GM04503 (cell line): ENCODE measurements around the gene CTIF.

Experiments
- DNase-seq: peaks from one replicate; pipeline ENCODE4 v3.0.0-alpha.2; 2012; ENCODE audit warnings: low read depth

Gene CTIF

GRCh38 chr18:48732767-48733424 lies 194.1 kb downstream of the CTIF start:
- DNase-seq, result no peak

DNA sequence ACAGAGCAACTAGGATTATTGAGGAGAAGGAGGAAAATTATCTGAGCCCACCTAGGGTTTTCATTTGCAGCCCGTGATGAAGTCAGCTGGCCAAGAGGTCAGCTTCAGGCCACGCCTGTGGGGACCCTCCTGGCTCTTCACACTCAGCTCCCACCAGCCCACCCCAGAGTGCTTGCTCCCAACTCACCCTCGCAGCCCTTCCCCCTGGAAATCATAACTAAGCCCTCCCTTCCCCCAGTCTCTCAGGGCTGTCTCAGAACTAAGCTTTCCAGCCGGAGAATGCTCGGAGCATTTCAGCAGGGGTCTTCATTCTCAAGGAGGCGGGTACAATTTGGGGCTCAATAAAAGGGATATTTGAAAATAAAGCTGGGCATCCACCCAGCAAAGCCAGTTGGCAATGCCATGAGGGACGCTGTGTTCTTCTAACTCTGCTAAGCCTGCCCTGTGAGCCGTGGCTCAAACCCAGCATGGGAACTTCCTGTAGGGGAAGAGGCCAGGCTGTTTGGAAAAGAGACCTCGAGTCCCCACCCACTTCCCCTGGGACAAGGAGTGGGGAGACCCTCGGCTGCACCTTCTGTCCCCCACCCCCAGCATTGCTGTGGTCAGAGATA lies 194.9 kb downstream of the CTIF start:
- no peak for DNase-seq

DNA sequence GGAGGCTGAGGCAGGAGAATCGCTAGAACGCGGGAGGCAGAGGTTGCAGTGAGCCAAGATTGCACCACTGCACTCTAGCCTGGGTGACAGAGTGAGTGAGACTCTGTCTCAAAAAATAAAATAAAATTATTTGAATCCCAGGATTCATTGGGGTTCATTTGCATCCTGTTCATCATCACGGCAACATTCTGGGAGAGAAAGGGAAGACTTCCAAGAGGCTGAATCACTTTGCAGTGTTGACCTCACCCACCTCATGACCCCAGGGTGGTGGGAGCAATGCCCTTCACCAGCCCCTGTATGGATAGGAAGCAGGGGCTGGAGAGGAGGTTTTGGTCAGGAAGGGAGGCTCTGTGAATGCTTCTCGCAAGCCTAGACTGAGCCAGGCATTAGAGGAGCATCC lies 195.6 kb downstream of the CTIF start:
- DNase-seq, result no peak

- DNase-seq, result no peak
These were observed 196.3 kb downstream of the CTIF start for GRCh38 chr18:48735080-48735676.

DNA sequence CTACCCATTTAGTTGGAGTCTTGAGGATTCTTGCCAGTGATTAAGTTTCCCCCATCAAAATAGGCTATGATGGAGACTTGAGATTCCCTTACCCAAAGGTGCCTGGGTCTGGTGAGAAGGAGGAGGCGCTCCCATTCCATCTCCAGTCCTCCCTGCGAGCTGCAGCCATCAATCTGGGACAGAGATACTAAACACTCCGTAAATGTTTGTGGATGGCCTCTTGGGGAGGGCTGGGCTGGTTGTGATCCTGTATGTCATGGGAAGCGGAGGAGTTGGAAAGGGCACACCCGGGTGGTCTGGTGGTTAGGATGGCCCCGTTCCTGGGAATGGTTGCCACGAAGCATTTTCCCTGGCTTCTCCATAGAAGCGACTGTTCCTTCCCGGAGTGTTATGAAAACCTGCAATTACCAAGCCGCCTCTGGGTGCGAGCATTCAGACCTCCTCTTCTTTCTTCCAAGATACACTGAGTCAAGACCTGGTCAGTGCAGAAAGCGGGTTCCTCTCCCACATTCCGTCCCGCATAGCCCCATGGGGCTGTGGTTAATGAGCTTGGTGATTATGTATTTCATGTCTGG lies 196.9 kb downstream of the CTIF start:
- no peak for DNase-seq

DNA sequence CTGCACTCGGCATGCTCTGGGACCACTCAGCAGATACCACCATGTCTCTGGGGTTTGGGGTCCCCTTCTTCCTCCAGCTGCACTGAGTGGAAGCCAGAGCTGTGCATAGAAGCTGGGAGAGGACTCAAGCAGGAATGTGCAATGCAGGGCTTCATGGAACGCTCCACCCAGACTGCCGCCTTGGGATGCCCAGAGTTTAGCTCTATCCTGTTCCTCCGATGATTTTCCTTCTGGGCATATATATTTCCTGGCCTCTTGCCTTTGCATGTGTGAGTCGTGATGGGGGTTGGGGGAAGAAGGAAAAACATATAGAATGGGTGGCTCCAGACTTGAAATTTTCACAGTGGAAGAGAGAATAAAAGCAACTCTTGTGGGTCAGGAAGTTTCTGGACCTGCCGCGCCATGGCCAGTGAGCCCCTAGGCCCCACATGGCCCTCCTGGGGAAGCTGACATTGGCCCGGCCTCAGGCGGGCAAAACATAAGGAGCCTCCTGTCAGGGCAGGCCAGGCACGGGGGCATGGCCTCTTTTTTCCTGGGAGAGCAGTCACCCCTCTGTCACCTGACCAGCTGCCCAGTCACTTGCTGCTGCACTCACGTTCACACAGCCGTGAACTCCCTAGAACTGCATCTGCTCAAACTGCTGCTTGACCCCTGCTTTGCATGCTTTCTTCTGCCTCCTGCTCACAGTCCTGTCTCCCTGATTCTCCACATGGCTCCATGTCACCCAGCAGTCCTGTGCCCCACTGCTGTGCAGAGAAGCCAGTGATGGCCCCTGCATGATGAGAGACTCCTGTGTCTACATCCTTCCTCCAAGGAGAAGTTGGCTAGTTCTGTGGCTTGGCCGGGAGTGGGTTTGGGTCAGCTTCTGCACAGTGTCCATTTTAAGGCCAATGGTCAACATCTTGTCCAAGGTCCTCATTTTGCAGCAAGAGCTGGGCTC lies 197.8 kb downstream of the CTIF start:
- DNase-seq, result no peak

DNA sequence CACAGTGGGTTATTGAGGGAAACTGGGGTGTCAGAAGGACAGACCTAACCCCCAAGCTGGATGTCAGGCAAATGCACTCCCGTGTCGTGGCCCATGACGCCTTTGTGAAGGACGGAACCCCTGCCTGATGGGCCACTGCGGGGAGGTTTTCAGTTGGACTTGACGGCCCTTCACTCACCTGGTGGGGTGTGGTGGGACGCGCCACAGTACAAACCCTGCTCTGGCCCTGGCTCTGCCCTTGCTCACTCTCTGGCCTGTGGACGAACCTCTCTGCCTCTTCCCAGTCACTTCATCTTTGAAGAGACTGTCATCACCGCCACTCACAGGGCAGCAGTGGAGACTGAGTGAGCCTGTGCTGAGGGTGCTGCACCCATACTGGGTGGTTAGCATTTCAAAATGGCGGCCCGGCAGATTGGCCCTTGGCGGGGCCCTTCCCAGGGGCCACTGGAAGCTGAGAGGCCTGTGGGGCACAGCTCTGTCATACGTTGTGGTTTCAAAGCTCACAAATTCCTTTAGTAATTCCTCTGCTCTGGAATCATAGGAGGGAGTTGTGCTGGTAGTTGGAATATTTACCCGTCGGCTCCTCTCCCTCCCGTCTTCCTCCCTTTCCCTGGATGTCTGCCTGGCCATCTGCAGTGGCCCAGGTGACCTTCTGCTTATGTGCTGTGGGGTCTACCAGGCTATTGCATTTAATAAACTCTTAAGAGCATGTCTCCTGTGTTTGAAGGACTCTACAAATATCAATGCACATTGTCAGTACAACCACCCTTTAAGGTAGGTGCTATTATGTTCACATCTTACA lies 200.6 kb downstream of the CTIF start:
- DNase-seq, result no peak

DNA sequence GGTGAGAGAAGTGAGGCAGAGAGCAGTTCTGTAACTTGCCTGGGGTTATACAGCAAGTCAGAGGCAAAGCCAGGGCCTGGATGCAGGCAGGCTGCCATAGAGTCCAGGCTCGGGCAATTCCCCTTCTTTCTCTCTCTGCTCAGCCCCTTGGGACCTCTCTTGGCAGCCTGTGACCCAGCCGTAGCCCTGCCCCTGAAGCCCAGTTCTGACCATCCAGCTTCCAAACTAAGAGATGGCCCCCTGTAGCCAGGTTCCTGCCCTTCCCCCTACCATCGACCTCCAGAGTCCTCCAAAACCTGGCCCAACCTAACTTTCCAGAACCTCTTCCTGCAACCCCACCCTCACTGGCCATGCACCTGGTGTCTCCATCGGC lies 201.2 kb downstream of the CTIF start:
- no peak for DNase-seq

- no peak for DNase-seq
These were observed 202.1 kb downstream of the CTIF start for GRCh38 chr18:48740851-48741485.

DNA sequence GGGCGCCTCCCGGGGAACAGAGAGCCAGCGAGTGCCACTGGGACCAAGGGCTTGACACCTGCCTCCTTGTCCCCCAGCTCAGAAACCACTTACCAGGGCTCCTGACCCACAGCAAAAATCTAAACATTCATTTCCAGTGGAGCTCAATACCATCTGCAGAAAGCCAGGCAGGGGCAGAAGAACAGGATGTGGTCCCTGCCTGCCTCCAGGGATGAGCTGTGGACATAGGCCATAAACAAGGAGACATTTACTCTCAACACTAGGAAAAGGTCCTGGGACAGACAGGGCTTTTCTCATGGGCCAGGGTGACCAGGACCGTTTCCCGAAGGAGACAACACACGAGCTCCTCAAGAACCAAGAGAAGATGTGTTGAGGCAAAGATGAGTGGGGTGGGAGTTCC lies 203.0 kb downstream of the CTIF start:
- no peak for DNase-seq

DNA sequence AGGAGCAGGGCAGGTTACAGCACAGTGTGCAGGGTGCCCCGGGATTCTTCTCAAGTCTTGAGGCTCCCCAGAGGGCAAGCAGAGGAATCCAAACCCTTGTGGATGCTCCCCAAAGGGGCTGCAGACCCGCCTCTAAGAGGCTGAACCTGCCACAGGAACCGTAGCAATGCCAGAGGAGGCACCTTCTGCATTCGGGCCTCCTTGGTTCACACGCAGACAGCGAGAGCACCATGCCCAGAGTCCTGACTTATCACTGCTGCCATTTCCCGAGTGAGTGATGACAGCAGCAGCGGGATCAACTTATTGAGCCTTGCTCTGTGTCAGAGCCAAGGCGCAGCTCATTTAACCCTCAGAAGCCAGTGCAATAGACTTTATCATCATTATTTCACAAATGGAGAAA lies 203.5 kb downstream of the CTIF start:
- DNase-seq, result no peak

GRCh38 chr18:48742706-48743475 lies 204.1 kb downstream of the CTIF start:
- peak; percentile 87 for DNase-seq

- no peak for DNase-seq
These were observed 205.1 kb downstream of the CTIF start for GRCh38 chr18:48743886-48744285.

DNA sequence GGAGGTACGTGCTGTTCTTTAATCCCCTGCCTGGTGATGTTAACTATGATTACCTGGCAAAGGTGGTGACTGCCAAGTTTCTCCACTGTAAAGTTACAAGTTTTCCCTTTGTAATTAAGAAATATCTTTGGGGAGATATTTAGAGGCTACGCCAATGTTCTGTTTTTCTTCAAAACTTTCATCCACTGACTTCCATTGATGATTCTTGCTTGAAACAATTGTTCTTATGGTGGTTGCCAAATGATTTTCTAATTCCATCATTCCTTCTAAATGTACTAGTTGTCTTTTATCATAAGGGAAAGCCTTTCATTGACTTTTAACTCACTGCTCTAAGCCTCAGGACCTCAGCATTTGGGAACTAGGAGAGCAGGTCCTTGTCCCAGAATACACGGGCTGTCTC lies 206.5 kb downstream of the CTIF start:
- DNase-seq, result no peak

- DNase-seq, result no peak
These were observed 210.9 kb downstream of the CTIF start for GRCh38 chr18:48749768-48750167.

GRCh38 chr18:48750485-48751175 lies 211.8 kb downstream of the CTIF start:
- no peak for DNase-seq

GRCh38 chr18:48751727-48752468 lies 213.1 kb downstream of the CTIF start:
- DNase-seq, result no peak

DNA sequence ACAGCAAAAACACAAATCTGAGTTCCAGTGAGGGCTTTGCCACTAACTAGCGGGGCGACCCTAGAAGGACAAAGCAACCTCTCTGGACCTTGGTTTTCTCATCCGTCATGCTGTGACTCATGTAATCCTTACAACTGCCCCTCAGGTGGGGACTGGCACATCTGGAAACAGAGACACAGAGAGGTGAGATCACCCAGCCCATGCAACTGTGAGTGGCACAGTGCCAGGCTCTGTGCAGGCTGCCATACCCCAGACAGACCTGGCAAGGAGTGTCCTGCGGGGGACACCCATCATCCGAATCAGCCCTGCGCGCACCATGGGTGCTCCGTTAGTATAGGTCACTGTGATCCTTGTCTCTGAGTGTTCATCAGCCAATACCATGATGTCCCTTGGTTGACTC lies 213.6 kb downstream of the CTIF start:
- no peak for DNase-seq

GRCh38 chr18:48752928-48753327 lies 214.1 kb downstream of the CTIF start:
- DNase-seq, result no peak
